ENCODE data around the gene PTH1R.
A peak's percentile ranks its signal among the peaks of the same experiment; 100 is the strongest.

Gene PTH1R

DNA sequence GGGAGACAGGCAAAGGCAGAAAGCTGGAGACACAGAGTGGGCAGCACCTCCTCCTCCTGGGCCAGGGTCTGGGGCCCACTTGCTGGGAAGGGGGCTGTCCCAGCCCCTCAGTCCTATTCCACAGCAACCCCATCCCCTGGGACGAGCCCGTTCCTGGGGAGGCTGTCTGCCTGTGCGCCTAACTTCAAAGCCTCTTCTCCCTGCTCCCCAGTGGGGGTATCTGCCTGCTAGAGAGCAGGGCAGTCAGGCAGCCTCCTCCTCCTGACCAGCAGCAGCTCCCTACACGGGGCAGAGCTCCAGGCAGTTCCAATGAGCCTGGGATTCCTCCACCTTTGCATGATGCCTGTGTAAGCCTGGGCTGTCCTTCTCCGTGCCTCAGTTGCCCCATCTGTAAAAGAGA is 6.9 kb downstream of the PTH1R start:
- DNase-seq = no peak

- DNase-seq = no peak
Measured at GRCh38 chr3:46884929-46885328, 7.4 kb downstream of the PTH1R start.

DNA sequence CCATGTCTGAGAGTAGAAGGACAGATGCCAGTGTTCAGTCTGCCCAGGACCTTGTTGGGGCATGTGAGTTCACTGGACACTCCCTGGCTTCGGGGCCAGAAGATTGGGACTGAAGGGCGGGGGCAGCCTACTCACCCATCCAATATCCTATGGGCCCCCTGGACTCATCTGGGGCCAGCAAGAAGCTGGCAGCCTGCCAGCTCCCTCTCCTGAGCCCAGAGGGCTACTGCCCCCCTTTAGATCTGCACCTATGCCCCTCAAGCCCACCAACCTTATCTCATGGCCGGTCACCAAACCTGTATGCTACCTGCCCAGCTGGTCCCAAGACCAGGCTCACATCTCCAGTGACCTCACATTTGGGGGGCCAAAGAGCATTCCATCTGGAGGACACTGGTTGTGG is 8.1 kb downstream of the PTH1R start:
- no peak for DNase-seq

GRCh38 chr3:46887980-46888494 is 10.5 kb downstream of the PTH1R start:
- no peak for DNase-seq

DNA sequence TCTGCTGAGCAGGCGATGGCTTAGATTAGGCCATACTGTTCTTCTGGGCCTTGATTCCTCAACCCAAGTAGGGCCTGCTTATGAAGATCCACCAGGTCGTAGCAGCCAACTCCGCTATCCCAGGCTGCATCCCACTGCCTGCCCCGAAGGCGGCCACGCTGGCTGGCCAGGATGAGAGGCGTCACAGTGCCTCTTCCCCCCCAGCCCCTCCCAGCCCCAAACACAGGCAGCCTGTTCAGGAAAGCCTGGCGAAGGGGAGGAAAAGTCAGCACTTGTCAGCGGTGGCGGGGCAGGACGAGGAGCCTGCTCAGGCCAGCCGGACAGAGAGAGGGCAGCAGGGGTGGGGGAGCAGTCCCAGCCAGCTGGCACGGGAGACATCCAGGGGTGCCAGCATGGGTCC is 11.2 kb downstream of the PTH1R start:
- no peak for DNase-seq

DNA sequence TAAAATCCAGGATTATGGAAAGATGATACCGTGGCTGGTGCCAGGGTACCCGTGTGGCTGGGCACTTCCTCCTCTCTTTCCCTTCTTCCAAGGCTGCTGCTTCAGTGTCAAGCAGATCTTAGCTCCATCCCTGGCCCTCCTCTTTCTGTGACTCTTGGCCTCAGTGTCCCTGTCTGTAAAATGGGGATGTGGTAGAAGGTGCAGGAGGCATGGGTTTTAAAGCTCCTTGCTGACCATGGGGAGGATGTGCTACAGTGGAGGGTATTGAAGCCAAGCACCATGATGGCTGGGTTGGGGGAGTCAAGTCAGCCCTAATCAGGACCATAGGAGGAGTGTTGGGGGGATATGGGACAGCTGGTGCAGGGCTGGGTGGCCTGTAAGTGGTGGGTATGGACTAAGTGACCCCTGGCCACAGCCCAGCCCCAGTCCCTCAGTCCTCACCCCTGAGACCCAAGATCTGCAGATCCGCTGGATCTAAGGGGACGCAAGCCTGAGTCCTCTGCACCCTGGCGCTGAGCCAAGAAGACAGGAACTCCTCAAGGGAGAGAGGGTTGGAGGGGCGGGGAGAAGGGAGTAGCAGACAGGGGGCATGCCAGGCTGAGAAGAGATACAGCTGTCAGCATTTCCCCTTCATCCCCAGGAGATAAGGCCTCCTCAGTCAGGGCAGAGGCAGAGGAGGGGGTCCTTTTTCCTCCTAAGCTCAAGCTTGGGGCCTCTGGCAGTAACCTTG is 12.0 kb downstream of the PTH1R start:
- no peak for DNase-seq

GRCh38 chr3:46890132-46890531 is 12.6 kb downstream of the PTH1R start:
- DNase-seq = no peak

DNA sequence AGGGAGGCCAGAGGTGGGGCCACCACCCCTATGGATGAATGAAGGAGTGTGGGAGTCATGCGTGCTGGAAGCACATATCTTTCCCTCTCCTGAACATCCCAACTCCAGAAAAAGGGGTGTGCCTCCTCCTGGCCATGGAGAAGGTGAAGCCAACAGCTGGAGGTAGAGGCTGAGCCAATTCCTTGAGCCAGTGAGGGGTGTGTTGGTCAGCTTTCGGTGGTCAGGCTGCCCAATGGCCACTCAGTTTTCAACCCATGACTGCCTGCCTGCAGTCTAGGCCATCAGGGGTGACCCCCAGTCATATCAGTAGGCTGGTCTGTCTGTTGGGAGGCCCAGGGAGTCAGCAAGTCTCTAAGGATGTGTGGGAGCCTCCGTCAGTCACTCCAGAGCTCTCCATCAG is 13.6 kb downstream of the PTH1R start:
- DNase-seq = no peak

- DNase-seq = peak; percentile 51
Measured at GRCh38 chr3:46892285-46893145, 15.0 kb downstream of the PTH1R start.

- DNase-seq = no peak
Measured at GRCh38 chr3:46893146-46893748, 15.7 kb downstream of the PTH1R start.

GRCh38 chr3:46893763-46894162 is 16.2 kb downstream of the PTH1R start:
- DNase-seq = no peak

DNA sequence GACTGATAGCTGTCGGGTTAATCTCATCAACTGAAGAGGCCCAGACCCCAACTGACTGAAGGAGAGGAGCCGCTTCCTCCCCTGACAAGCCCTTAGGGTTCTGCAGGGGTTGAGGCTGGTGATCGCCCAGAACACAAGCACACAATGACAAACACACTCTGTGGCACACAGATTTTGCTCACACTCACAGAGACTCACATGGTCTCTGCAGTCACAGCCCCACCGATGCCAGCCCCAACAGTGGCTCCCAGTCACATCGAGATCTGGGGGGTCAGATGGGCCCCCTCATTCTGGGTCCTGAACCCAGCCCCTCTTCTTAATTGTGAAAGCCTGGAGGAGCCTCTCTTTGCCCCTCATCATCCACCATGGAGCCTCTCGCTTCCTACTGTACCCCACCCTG is 16.7 kb downstream of the PTH1R start:
- no peak for DNase-seq

DNA sequence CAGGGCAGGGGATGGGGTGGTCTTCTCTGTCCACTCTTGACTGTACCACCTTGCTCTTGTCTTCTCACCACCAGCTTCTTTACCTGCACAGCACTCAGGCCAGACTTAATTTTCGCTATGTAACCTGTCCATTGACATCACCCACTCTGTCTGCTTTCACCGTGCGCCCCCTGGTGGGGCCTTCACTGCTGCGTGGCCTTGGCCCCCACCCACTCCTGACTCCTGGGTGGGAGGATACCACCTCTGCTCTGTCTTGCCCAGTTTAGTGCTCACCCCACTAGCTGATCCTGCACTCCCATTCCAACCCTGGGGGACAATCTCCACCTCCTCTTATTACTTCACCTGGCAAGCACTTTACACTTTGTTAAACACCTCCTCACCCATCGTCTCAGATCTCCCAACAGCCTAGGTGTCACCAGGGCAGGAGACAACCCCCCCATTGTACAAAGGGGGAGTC is 17.7 kb downstream of the PTH1R start:
- DNase-seq = peak; percentile 46

DNA sequence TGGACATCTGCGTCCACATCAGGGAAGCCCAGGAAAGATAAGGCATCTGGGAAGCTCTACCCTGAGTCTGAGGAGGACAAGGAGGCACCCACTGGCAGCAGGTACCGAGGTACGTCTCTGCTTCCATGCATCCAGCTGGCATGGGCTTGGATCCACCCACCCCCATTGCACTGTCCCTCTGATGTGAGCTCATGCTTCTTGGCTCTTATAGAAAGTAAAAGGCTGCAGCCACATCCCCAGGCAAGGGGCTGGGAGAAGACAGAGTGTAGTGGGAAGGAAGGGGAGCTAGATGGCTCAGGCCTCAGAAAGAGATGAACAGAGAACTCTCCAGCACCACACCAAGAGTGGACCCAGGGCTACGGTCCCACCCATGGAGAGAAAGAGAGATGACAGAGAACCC is 18.2 kb downstream of the PTH1R start:
- no peak for DNase-seq

DNA sequence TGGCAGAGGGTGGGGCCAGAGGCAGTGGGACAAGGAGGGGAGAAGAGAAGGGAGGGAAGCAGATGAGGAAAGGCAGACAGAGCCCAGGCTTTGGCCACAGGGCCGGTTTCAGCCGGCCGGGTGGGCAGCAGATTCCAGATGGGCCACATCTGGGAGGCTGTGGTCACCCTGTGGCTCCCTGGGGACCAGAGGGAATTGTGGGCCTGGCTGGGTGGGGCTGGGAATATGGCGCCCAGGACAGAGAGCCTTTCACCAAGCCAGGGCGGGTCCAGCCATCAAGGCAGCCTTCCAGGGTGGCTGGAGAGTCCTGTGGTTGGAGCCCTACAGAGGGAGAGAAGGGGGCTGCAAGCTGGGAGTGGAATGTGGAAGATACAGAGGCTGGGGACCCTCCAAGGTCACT is 18.9 kb downstream of the PTH1R start:
- no peak for DNase-seq

- DNase-seq = no peak
Measured at GRCh38 chr3:46897031-46897430, 19.5 kb downstream of the PTH1R start.

- DNase-seq = no peak
Measured at GRCh38 chr3:46897829-46898320, 20.4 kb downstream of the PTH1R start.

DNA sequence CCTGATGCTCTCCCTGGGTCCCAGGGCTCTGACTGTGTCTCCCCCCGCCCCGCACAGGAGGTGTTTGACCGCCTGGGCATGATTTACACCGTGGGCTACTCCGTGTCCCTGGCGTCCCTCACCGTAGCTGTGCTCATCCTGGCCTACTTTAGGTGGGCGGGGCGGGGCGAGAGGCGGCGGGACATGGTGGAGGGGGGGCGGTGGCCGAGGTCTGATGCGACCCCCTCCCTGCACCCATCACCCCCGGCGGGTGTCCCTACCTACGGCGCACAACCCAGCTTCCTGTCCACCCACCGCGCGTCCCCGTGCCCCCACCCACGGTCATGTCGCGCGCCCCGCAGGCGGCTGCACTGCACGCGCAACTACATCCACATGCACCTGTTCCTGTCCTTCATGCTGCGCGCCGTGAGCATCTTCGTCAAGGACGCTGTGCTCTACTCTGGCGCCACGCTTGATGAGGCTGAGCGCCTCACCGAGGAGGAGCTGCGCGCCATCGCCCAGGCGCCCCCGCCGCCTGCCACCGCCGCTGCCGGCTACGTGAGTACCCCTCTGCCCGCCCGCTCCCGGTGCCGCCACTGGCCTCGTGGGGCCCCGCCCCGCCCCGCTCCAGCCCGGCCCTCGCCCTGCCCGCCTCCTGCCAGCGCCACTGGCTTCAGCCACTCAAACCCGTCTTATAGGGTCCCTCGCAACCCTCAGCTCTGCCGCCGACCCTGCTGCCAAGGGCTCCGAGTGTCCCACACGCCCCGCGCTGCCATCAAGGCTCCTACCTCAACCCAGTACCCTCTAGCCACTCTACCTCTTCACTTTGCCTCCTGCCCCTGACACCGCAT is 21.0 kb downstream of the PTH1R start:
- no peak for DNase-seq

DNA sequence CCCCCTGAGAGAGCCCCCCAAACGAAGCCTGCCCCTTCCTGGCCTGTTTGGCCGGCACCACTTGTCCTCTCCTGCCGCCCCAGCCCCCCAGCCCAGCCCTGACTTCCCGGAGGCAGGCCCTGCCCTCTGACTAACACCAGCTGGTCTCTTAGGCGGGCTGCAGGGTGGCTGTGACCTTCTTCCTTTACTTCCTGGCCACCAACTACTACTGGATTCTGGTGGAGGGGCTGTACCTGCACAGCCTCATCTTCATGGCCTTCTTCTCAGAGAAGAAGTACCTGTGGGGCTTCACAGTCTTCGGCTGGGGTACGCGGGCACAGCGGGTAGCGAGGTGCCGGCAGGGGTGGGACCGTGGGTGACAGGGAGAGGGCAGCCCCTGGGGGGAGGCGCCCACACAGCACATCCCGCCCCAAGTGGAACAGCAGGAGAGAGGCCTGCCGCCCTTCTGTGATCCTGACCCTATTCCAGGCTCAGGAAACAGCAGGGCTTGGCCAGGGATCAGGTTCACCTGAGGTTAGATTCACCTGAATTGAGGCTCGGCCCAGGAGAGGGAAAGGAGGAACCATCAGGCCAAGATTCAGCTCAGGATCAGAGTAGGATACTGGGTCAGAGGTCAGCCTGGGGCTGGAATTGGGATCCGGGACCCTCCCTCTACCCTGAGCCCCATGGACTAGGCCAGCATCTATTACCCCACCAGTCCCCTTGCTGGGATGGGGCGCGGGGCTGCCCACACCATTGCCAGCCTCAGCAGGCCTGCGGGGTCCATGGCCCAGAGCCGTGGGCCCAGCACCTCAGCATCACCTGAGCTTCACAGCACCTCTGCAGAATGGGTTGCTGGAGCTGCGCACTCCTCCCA is 21.9 kb downstream of the PTH1R start:
- no peak for DNase-seq

DNA sequence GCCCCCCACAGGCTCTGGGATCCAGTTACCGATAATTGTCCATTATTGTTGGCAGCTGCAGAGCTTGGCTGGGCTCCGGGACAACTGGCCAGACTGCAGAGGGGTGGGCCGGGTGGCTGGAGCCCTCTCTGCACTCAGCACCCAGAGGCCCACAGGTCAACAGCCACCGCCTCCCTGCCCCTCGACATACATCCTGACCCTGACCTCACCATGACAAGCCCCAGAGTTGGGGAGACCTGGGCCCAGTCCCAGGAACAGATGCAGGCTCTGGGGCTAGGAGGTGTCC is 22.4 kb downstream of the PTH1R start:
- no peak for DNase-seq

DNA sequence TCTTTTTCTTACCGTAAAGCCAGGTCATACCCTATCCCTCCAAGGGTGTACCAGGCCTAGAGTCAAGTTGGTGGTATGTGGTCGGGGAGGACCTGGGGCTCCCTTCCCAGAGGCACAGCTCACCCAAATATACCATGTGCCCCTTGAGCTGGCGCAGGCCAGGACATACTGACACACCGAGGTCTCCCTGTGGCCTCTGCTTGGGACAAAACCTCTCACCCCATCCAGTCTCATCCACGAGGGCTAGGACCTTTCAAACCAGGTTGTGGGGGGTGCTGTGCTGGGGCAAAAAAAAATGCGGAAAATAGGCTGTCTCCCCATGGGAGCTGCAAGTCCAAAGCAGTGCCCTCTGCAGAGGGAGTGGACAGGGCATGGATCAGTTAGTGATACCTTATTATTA is 22.8 kb downstream of the PTH1R start:
- no peak for DNase-seq

DNA sequence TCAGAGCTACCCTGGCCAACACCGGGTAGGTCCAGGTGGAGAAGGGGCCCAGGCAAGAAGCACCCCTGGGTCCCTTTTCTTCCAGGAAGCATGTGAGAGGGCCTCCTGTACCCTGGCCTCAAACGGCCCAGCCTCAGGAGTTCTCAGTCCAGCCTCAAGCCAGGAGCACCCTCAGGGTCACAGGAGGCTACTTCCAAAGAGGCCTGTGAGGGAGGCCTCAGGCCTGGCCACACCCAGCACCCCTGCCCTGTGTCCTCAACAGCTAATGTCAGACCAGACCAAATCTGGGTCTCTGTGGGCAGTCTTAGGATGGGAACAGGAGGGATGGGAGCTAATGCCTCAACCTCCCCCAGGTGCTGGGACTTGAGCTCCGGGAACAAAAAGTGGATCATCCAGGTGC is 23.5 kb downstream of the PTH1R start:
- no peak for DNase-seq
